GM18502 (cell line): ENCODE measurements around the gene CES2.

Experiments used
- ATAC-seq: cut with Tn5 transposase; IDR thresholded peaks from one replicate; pipeline ENCODE4 v1.9.1; 2021; ENCODE audit warnings: mild to moderate bottlenecking; ENCODE audit not compliant: unreplicated experiment, poor library complexity

The CES2 gene

DNA sequence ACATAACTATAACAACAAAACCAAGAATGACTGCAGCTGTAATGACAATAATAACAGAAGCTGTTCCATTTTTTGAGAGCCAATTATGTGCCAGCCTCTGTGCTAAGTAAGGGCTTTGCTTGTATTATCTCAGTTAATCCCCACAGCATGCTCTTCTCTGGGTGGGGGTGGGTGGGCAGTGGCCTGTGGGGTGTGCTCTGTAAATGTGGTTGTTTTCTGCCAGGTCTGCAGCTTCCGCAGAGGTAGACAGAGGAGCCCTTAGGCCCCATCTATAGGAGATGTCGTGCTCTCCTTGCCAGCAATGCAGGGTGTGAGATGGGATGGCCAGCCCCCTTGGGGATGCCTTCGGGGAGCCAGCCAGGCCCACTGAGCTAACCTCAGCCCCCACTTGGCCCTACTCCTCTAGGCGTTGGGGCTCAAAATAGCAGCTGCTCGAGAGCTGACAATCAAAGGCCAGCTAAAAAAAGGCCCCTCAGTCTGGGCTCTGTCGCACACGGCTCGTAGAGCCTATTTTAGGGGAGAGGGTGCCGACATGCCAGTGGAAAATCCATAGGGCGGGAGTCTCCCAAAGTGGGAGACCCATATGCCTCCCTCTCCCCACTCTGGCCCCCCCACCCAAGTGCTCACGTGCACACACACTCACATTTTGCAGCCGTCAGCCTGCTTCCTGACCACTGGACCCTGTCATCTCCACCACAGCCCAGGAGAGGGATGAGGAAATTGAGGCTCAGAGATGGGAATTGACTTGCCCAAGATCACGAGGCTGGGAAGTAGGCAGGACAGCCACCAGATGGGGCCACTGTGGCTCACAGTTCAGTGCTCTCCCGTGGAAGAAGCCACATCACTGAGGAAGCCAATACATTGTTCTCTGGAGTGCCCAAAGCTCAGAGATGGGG, 32.4 kb upstream of the CES2 start:
- ATAC-seq = no peak

DNA sequence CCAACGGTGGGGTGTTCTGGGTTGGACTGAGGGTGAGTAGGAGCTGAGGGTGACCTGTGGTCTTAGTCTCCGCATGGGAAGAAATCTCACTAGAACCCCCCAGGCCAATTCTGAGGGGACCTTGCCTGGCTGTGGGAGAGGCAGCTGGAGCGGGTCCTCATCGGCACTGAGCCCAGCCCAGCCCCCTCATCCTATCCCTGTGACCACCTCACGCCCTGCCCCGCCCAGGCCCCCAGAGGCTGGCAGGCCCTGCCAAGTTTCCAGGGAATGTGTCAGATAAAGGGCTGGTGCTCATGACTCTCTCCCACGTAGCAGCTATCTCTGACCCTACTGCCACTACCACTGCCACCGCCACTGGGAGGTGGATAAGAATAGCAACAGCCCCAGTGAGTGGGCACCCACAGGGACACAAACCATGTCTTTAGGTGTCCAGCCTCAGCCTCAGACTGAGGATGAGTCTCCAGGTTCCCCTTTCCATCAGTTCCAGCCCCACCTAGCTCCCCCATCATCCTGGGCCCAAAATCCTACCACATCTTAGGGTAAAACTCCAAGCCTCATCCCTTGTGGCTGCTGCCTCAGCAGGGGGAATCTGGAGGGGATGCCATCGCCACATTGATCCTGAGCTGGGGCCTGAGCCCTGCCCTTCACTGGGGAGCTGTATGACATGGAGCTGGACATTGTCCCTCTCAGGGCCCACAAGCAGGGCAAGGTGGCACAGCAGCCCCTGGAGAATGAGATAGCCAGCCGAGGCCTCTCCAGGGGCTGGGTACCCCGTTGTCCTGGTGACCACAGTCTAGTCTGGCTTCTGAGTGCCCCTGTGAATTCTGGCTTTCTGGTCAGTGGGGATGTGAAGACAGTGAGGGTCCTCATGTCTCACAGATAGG, 31.5 kb upstream of the CES2 start:
- no peak for ATAC-seq

DNA sequence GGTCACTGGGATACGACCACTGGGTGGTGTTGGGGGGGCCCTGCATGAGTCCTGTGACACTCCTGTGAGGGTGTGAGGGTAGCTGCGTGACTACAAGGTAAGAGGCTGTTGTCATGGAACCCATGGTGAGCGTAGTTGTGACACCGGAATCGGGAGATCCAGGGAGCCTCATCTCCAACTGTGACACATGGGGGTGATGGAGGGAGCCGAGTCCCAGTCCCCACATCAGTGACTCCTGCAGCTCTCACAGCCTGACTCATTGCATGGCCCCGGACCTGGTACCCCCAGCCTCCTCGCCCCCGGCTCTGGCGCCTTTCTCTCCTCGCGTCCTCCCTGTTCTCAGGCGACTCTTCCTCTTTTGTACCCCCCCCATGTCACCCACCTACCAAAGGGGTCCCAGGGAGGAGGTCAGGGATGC, 30.9 kb upstream of the CES2 start:
- ATAC-seq = no peak

DNA sequence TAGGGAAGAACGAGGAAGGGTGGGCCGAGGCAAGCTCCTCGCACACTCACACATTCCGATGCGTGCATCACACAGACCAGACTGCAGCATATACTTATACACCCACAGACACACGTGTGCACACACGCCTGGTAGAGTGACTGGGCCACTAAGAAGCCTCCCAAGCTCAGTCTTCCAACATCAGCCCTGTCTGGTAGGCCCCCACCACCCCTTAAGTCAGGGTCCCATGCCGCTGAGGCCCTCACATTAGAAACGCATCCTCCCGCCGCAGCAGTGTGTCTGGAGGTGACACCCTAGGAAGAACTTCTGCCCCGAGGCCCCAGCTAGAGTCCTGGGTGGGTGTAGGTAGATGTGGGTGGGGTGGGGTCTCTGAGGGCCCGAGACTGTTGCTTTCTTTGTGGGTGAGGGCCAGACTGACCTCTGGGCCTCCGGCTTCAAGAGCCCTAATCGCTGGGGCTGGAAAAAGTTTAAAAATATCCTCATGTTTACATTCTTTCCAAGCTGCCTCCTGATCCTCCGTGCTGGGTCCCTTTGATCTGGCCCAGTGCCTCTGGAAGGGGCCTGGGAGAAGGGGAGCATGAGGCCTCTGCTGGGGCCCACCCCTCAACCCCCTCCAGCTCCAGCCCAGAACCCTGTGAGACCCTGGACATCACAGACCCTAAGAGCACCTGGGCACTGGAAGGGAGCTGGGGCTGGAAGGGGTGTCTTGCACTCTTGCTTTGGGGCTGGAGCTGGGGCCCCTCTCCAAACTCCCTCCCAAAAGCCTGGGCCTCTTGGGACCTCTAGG, 30.3 kb upstream of the CES2 start:
- no peak for ATAC-seq

DNA sequence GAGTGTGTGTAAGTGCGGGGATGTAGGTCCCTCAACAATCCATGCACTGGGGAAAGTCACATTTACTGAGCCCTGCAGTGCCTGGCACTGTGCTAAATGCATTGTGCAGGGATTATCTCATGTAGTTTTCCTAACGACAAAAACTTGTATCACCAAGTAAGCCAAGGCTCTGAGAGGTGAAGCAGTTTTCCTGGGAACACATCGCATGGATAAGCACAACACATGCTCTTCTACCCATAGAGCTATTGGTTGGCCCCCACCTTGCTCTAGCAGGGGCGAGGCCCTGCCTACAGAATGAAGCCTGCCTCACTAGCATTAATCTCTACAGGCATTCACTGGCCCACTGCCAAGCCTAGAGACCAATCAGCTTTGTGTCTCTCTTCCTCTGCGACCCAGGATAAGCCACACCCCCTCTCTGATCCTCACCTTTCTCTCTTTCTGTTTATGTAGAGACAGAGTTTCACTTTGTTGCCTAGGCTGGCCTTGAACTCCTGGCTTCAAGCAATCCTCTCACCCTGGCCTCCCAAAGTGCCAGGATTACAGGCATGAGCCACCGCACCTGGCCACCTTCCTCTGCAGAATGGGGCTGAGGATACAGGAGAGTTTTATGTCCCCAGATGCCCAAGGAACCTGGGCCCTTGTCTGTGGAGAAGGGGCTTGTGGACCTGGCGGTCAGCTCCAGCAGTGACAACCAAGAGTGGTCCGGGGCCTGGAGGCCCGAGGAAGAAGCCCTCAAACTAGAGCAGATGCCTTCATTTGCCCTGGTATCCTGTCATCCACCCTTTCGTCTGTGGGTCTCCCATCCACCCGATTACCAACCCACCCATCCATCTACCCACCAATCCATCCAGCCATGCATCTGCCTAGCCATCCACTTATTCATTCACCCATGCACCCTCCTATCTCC, 29.4 kb upstream of the CES2 start:
- no peak for ATAC-seq

DNA sequence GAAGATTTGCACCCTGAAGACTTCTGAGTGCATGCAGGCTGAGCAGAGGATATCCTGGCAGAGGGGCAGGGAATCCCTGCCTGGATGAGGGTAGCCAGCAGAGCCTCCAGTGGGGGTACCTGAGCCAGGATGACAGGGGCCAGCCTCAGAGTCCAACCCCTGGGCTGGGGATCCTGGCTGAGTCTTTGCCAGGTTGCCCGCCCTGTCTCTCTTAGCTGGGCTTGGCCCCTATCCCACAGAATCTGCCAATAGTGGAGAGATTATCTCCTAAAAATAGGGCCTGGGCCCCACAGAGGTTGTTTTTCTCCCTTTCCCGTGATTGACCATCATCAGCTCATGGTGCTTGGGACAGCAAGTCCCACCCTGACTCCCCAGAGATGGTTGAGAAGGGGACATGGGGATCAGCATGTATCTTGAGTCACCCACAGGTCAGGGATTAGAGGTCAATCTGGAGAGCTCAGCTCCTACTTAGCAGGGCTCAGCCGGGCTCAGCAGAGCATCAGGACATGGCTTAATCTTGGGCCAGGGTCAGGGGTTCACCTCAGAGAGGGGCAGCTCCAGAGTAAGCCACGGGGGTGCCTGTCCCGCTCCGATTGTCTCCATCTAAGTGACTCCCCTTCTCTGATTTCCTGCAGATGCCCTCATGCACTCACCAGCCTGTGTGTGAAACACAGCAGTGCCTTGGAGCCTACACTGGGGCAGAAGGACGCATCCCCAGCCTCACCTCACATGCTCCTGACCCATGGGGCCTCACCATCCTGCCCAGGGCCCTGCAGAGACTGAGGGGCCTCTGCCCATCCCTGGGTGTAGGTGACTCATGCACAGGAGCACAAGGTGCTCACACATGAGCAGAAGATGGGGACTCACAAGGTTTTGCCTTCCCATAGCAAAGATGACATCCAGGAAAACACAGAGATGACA, 28.1 kb upstream of the CES2 start:
- ATAC-seq = no peak

DNA sequence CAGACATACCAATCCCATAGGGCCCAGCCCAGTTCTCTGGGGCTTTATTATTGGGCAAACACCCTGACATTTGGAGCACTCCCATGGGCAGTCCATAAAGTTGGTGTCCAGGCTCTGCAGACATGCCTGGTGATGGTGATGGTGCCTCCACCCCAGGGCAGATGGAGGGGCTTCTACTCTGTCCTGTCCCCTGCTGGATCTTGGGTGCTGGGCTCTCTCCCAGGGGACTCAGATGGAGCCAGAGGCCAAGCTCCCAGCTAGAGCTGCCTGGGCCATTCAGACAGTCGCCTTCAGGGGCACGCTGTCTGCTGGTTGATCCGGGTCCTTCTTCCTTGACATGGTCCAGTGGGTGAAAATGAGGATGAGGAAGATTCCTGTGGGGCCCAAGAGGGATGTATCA, 27.2 kb upstream of the CES2 start:
- no peak for ATAC-seq

DNA sequence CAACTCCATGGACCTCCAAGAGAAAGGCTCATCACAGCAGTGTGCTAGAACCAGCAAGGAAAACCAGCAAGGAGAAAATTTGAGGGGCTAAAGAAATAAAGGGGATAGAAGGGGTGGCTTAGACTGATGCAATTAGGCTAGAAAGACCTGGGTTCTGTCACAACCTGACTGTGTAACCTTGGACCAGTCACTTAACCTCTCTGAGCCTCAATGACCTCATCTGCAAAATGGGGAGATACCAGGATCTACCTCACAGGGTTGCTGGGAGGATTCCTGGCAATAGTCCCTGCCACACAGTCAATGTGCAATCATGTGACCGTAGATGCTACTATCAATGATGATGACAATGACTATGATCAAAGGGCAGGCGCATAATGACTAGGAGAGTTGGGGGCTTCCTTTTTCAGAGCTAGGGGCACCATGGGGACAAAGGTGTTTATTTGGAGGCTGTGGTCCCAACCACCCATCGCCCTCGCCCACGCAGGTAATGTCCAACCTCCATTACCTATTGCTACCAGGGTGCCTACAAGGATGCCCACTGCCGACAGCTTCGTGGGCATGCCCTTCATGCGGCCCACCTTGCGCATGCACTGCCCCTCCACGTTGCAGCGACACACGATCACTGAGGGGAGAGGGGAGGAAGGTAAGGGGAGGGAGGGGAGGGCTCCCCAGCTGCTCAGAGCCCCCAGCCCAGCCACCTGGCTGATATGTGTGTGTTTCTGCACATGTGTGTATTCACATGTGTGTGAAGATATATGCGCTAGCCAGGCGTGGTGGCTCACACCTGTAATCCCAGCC, 26.4 kb upstream of the CES2 start:
- ATAC-seq = no peak

DNA sequence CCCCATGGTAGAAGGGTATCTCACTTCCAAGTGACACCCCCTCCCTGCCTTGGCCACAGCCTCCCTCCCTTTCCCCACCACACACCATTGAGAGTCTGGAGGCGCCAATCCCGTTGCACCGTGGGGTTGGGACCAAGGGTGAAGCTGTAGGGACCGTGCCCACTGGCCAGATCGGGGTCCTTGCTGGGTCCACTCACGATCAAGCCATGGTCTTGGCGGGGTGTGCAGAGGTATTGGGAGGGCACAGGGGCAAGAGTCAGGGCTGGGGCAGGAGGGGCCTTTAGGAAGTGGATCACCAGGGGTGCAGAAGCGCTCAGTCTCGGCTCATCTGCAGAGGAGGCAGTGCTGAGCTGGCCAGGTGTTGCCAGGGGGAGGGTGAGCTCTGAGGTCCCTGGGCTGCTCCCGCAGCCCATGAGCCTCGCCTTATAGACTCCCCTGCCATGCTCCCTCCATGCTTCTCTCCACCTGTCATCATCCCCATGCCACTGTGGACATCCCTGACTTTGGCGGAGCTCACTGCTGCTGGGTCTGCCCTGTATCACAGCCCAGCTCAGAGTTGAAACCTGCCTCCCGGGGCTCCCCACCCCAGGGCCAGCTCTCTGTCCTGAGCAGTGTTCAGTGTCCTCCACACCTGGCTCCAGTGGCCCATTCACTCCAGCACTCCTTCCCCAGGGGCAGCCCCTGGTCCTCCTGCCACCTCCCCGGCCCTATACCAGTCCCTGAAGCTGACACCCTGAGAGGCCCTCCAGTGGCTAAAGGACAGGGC, 25.0 kb upstream of the CES2 start:
- no peak for ATAC-seq

DNA sequence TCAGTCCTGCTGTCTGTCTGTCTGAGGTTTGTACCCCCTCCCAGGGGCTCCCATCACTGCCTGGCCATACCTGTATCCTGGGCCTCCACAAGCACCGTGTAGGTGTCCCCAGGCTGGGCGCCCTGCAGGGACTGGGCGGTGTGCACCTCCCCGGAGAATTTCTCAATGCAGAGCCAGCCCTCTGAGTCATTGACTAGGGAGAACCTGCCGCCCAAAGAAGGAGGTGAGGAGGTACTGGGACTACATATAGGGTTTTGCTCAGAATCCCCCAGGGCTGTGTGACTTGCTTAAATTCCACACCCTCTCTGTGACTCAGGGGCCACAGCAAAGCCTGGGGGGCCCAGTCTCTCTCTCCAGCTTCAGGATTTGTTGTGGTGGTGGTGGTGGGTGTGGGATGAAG, 24.2 kb upstream of the CES2 start:
- no peak for ATAC-seq

DNA sequence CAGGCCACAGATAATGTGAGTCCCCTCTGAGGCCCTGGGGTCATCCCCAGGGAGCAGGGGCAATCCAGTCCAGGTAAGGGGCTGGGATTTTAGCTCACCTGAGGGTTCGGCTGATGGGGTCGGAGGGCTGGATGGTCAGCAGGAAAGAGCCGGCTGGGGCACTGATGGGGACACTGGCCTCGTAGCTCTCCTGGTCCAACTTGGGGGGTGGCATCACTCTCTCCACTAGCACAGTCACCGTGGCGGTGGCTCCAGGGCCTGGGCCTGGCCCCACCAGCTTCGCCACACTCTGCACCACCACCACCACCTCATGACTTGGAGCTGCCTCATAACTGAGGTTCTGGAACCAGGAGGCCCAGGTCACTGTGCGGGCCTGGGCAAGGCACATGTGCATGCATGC, 23.5 kb upstream of the CES2 start:
- no peak for ATAC-seq

DNA sequence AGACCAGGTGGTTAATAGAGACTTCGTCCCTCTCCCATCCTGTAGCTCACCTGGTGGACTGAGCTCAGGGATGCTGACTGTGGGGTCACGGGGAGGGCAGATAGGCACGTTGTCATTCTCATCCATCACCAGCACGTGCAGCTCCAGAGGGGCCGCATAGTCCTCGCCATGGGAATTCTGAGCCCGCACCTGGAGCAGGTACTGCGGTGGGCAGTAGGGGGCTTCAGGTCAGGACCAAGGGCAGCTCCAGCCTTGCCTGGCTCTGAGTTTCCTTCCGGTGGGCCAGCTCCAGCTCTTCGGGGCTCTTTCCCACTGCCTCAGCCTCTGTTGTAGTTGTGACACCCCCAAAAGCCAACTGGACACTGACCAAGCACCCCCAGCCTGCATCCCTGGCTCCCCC, 22.2 kb upstream of the CES2 start:
- no peak for ATAC-seq

DNA sequence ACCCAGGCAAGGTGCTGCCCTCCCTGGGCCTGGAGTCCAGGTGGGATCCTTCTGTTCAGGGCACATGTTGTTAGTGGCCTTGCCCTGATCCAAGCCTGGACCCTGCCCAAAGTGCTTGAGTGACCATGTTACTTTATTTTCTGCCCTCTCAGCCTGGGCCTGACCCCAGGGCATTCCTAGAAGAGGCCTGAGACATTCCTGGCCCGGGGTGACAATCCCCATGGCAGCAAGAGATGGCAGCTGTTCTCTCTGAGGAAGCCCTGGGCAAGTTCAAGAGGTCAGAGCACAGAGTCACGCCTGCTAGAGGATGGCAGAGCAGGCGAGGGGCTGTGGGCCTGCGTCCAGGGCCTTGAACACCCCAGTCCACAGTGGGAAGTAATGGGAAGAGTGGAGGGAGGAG, 21.6 kb upstream of the CES2 start:
- no peak for ATAC-seq

DNA sequence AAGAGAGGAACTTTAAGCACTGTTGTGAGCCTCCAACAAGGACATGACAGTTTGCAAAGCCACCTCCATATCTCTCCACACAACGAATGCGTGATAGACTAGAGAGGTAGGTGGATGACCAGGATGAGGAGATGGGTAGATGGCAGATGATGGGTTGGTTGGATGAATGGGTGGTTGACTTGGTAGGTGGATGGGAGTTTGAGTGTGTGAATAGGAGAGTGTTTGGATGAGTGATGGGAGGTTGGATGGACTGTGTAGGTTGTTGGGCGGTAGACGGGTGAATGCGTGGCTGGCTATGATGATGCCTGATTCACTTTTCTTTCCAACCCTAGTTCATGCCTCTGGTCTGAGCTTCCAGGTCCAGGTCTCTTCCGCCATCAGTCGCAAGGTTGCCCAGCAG, 20.8 kb upstream of the CES2 start:
- no peak for ATAC-seq

DNA sequence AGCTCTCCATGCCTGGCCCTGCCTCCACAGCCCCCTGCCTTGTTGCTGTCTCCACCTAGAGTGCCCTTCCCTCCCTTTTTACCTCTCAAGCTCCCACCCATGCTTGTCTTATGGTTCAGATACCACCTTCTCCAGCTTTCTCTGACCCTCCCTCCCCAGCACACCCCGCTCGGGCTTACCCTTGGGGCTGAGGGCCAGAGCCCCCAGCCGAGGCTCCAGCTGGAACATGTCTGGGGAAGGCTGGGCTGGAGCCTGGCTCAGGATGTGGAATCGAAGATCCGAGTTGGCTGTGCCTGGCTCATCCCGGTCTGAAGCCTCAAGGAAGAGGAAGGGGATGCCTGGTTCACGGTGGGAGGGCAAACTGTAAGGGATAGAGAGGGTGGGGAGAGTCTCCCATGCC, 20.3 kb upstream of the CES2 start:
- ATAC-seq = no peak

DNA sequence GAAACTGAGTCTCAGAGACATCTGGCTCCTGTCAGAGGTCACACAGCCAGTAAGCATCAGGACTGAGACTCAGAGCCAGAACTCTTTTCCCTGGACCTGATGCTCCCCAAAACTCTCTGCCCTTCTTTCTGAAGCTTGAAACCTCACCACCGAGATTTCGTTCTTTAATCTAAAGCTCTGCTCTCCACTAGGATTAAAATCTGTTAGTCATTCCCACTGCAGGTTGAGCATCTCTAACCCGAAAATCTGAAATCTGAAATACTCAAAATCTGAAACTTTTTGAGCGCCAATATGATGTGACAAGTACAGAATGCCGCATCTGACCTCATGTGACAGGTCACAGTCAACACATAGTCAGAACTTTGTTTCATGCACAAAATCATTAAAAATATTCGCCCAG, 18.8 kb upstream of the CES2 start:
- ATAC-seq = no peak

DNA sequence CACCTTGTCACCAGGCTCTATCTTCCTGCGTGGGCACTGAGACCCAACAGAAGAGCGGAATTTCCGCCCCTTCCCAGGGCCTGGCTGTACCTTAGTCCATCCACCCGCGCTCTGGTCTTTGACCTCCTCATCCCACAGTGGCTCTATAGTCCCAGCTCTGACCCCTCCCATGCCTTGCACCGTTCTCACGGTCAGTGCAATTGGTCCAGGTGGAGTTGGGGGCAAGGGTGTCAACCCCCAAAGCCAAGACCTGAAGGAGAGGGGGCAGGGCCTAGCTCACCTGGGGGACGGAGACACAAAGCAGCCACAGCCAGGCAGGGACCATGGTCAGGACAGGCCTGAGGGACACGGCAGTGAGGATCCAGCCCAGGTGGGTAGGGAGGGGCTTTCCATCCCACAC, 17.6 kb upstream of the CES2 start:
- no peak for ATAC-seq
